Activated T-cell treated with anti-CD3 and anti-CD28 coated beads for 4 hours (primary cell): ENCODE data around the gene PLPPR2.
"Not testable (repeated sequence)": the region's sequence is repeated elsewhere in the genome, so short reads cannot be mapped to it uniquely, and the experiment has no call there.

Experiments
- DNase-seq: peaks from one replicate; pipeline ENCODE4 v3.0.0-alpha.2; 2020

PLPPR2 gene, protein sequence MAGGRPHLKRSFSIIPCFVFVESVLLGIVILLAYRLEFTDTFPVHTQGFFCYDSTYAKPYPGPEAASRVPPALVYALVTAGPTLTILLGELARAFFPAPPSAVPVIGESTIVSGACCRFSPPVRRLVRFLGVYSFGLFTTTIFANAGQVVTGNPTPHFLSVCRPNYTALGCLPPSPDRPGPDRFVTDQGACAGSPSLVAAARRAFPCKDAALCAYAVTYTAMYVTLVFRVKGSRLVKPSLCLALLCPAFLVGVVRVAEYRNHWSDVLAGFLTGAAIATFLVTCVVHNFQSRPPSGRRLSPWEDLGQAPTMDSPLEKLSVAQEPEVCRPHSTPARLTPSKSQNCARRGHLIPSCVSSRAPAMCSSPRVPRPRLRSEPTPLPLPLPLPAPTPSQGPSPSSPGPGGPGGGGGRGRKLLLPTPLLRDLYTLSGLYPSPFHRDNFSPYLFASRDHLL

DNA sequence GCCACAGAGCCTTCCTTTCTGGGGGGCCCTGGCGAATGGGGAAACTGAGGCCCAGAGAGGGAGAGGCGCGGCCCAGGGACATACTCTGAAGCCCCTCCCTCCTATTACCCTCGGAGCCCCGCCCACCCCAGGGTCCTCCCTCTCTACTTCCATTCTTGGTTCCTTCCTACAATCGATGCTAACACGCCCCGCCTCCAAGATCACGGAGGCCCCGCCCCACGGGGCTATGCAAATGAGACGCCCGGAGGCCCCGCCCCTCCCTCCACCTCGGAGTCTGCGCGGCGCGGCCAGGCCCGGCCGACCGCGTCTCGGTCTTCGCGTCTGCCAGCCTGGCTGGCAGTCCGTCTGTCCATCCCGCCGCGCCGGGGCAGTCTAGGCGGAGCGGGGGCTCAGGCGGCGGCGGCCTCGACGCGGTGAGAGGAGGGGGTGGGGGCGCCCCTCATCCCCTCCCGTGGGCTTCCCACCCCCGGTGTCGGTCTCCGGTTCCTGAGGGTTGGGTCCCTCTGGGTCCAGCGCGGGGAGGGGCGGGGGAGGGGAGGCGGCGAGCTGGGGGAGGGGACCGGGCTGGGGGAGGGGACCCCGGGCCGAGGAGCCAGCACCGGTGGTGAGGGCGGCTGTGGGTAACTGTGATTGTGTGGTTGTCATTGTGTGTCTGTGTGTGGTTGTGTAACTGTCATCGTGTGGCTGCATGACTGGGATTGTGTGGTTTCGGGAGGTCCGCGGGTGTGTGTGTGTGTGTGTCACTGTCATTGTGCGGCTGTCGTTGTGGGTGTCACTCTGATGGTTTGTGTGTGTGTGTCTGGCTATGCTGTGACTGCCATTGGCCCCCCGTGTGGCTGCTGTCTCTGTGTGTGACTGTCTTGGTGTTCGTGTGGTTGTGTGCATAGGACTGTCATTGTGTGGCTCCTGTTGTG is at the start of gene PLPPR2:
TSS of gene PLPPR2 (plus strand) at position 273 of the 914 bp plus-strand sequence. CDS start 2,242 bp downstream, outside the sequence.
- peak; percentile 78 for DNase-seq

DNA sequence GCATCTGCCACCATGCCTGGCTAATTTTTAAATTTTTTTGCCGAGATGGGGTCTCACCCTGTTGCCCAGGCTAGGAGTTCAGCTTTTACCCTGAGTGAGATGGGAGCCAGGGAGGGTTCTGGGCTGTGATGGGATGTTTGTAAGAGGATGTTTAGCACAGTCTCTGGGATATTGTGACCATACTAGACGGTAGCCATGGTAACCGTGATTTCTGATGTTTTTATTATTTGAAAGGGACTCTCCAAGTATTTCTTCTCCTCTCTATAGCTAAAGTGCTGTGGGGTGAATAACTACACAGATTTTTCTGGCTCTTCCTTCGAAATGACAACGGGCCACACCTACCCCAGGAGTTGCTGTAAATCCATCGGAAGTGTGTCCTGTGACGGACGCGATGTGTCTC is 48.9 kb upstream of the PLPPR2 start:
- DNase-seq = no peak

DNA sequence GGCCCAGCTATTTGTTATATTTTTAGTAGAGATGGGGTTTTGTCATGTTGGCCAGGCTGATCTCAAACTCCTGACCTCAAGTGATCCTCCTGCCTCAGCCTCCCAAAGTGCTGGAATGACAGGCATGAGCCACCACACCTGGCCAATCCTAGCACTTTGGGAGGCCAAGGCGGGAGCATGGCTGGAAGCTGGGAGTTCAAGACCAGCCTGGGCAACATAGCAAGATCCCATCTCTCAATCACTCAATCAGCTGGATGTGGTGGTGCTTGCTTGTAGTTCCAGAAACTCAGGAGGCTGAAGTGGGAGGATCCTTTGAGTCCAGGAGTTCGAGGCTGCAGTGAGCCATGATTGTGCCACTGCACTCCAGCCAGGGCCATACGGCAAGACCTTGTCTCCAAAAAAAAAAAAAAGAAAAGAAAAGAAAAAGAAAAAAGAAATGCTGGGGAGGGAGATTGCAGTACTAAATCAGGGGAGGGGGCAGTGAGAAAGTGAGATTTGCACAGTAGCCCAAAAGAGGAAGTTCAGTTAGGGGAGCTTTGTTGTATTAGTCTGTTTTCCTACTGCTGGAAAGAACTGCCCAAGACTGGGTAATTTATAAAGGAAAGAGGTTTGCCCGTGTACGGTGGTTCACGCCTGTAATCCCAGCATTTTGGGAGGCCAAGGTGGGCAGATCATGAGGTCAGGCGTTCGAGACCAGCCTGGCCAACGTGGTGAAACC is 34.8 kb upstream of the PLPPR2 start:
- DNase-seq = not testable (repeated sequence)

DNA sequence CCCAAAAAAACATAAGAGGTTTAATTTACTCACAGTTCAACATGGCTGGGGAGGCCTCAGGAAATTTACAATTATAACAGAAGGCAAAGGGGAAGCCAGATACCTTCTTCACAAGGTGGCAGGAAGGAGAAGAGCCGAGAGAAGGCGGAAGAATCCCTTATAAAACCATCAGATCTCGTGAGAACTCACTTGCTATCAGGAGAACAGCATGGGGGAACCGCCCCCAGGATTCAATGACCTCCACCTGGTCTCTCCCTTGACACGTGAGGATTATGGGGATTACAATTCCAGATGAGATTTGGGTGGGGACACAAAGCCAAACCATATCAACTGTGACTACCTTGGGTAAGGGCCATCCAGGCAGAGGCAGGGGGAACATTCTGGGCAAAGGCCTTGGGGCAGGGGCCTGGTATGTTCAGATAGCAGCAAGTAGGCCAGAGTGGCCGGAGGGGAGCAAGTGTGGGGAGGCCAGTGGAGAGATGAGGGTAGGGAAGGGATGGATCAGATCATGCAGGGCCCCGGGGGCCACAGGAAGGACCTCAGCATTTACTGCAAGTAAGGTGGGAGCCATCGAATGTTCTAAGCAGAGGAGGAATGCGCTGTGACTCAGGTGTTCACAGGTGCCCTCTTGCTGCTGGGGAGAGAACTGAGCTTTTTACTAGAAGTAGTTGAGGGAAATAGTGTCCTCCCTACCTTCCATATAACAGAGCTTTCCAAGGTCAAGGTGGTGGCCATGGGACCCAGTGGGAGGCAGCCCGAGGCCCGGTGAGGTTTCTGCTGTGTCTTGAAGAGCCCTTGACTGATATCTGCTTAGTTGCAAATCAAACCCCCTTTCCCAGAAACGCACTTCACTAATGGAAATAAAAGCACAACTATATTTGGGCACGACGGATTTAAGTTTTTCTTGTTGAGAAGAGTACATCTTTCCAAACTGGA is 33.8 kb upstream of the PLPPR2 start:
- no peak for DNase-seq

- DNase-seq = no peak
Measured at GRCh38 chr19:11322269-11323024, 32.8 kb upstream of the PLPPR2 start.

- DNase-seq = no peak
Measured at GRCh38 chr19:11323601-11324078, 31.6 kb upstream of the PLPPR2 start.

DNA sequence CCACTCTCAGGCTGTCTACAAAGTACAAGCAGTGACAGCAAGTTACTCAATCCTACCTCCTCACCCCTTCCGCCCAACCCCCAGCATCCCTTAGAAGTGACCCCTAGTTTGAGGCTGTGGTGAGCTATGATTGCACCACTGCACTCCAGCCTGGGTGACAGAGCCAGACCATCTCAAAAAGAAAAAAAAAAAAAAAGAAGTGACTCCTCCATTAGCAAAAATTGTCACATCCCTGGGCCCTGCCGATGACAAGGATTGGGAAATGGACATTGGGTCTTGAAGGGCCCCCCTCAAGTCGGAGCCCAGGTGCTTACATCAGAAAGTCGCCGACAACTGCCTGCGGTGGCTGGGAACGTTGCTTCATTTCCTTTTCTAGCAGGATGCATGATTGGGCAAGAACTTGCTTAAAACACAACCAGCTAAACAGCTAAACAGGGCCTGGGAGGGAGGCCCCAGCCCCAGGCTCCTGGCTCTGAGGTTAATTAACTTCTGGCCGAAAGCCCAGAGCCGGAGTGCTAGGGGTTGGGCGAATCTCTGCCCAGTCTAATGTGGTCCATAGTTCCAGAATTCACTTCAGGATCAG is 31.1 kb upstream of the PLPPR2 start:
- DNase-seq = no peak

GRCh38 chr19:11324748-11325389 is 30.4 kb upstream of the PLPPR2 start:
- no peak for DNase-seq

- DNase-seq = no peak
Measured at GRCh38 chr19:11325544-11325943, 29.7 kb upstream of the PLPPR2 start.

DNA sequence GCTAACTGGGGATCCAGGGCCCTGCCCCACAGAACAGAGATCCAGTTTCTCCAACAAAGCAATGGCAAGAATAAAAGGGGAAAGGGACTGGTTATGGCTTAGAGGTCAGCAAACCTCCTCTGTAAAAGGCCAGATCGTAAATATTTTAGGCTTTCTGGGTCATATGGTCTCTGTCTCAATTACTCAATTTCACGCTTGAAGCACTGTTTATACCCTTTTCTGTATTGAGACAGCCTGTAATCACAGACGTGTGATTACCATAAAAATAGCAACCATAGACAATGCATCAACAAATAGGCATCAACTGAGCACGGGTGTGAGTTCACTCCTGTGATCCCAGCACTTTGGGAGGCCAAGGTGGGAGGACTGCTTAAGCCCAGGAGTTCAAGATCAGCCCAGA is 25.1 kb upstream of the PLPPR2 start:
- DNase-seq = no peak

DNA sequence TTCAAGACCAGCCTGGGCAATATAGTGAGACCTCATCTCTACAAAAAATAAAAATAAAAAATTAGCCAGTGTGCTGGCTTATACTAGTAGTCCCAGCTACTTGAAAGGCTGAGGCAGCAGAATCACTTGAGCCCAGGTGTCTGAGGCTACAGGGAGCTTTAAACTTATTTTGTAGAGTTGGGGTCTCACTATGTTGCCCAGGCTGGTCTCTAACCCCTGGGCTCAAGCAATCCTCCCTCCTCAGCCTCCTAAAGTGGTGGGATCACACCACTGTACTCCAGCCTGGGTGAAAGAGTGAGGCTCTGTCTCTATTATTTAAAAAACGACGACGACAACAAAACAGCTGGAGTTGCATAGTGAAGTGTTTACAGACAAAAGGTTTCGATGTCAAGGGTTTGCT is 23.7 kb upstream of the PLPPR2 start:
- DNase-seq = no peak

- DNase-seq = no peak
Measured at GRCh38 chr19:11332822-11333221, 22.4 kb upstream of the PLPPR2 start.

DNA sequence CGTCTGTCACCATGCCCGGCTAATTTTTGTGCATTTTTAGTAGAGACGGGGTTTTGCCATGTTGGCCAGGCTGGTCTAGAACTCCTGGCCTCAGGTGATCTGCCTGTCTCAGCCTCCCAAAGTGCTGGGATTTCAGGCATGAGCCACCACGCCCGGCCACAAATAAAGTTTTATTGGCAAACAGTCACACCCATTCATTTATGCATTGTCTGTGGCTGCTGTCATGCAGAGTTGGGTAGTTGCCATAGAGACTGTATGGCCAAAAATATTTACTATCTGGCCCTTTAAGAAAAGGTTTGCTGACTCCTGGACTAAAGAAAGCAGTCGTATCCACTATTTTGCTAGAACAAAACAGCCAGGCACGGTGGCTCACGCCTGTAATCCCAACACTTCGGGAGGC is 21.4 kb upstream of the PLPPR2 start:
- DNase-seq = not testable (repeated sequence)

- DNase-seq = no peak
Measured at GRCh38 chr19:11335449-11336146, 19.6 kb upstream of the PLPPR2 start.

DNA sequence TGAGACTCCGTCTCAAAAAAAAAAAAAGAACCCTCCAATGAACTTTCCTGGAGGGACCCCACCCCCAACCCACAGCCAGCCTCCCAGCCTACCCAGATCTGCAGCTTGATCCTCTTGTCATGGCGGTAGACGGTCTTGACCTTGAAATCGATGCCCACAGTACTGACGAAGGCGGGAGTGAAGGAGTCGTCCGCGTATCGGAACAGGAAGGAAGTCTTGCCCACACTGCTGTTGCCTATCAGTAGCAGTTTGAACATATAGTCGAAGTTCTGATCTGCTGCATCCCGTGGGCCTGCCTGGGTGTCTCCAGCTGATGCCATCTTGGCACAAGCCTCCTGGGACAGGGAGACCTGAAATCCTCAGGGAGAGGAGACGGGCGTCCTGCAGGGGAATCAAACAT is 18.2 kb upstream of the PLPPR2 start:
- no peak for DNase-seq

DNA sequence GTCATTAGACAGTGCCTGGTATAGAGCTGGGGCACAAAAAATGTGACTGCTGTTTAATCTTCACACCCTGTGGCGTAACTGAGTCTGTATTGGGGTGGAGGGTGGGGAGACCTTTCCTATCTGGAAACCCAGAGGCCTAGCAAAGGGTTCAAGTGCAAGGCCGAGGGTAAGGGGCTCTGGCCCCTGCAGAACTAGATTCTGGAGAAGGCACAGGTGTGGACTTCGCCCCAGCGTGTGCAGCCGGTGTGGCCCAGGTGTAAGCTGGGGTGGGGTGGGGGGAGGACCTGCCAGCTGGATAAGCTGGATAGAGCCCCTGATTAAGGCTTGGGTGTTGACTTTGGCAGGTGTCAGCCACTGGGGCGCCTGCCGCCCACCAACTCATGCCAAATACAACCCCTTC is 17.1 kb upstream of the PLPPR2 start:
- no peak for DNase-seq

- DNase-seq = no peak
Measured at GRCh38 chr19:11338569-11339253, 16.5 kb upstream of the PLPPR2 start.

GRCh38 chr19:11339254-11340098 is 15.8 kb upstream of the PLPPR2 start, which contains the start of gene RAB3D:
TSS of gene RAB3D (minus strand) at chr19:11339657. CDS start at chr19:11337399, 2,258 bp downstream.
- DNase-seq = peak; percentile 76
